Colonic mucosa (tissue), 4 donors: Measurements from ENCODE around the gene NEAT1. TPM values are rescaled to one million over a fixed set of nuclear protein-coding genes. Genes with fewer than 3 reads are reported as not detected.

Experiments
- DNase-seq: peaks from one replicate; pipeline ENCODE4 v3.0.0-alpha.2; 2020
- H3K27ac ChIP-seq: fragments of 200-600 bp; one replicate; pipeline ENCODE4 v1.8.0; 2021
- H3K27me3 ChIP-seq: fragments of 200-600 bp; one replicate; pipeline ENCODE4 v1.8.0; 2021
- H3K36me3 ChIP-seq: fragments of 200-600 bp; one replicate; pipeline ENCODE4 v1.8.0; 2021
- H3K4me1 ChIP-seq: fragments of 200-600 bp; one replicate; pipeline ENCODE4 v1.8.0; 2021; ENCODE audit warnings: mild to moderate bottlenecking
- H3K4me3 ChIP-seq: fragments of 200-600 bp; one replicate; pipeline ENCODE4 v1.8.0; 2021
- H3K9ac ChIP-seq, 2 donors: one replicate each; pipeline ENCODE4 v1.7.0; 2013; ENCODE audit warnings: control low read depth in 2 of 2, low read depth in 2 of 2, low read length in 2 of 2
- H3K9me3 ChIP-seq: fragments of 200-600 bp; one replicate; pipeline ENCODE4 v1.8.0; 2021
- intact Hi-C: fragments of 100-400 bp; cut with DNase I; formaldehyde crosslinking; loops from one replicate; pipeline ENCODE4 v1.14.1; 2022
- total RNA-seq, 2 donors: library from RNA; stranded (reverse); fragmentation: NEBNext Ultra II Directional in 1 of 2; extraction: Animal tissue kit (Norgen Biotek cat#: 25700) in 1 of 2; gene quantifications; one replicate each; pipeline ENCODE4 v1.2.1, GENCODE V29; 2021
- TF ChIP-seq, protein P1 (sequence below): fragments of 200-600 bp; IDR thresholded peaks from one replicate; pipeline ENCODE4 v1.8.0; 2022; ENCODE audit warnings: antibody characterized with exemption, mild to moderate bottlenecking
- donor health status: healthy.
- donor health status: DM: no; HTN: no; CAD: no.
- donor health status: DM: no; HTN: no; CAD: no.

Gene NEAT1
- total RNA-seq, 2 donors from 2014 or later = 269 to 502 TPM

DNA sequence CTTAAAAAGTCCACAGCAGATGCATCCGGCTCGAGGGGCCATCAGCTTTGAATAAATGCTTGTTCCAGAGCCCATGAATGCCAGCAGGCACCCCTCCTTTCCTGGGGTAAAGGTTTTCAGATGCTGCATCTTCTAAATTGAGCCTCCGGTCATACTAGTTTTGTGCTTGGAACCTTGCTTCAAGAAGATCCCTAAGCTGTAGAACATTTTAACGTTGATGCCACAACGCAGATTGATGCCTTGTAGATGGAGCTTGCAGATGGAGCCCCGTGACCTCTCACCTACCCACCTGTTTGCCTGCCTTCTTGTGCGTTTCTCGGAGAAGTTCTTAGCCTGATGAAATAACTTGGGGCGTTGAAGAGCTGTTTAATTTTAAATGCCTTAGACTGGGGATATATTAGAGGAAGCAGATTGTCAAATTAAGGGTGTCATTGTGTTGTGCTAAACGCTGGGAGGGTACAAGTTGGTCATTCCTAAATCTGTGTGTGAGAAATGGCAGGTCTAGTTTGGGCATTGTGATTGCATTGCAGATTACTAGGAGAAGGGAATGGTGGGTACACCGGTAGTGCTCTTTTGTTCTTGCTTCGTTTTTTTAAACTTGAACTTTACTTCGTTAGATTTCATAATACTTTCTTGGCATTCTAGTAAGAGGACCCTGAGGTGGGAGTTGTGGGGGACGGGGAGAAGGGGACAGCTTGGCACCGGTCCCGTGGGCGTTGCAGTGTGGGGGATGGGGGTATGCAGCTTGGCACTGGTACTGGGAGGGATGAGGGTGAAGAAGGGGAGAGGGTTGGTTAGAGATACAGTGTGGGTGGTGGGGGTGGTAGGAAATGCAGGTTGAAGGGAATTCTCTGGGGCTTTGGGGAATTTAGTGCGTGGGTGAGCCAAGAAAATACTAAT is 1.9 kb downstream of the NEAT1 start:
- Histone ChIP-seq H3K27me3 (no peaks in the 10 kb centered on the region), H3K36me3 (no peaks in the 10 kb centered on the region), H3K4me3 (peak overlapping the region; percentile 72), H3K9me3 (no peaks in the 10 kb centered on the region), H3K4me1 (peaks cover under 1% of the 10 kb centered on the region), H3K9ac (peak overlapping the region; percentile 100), H3K27ac (peak overlapping the region; percentile 100)
- TF ChIP-seq, protein P1, sequence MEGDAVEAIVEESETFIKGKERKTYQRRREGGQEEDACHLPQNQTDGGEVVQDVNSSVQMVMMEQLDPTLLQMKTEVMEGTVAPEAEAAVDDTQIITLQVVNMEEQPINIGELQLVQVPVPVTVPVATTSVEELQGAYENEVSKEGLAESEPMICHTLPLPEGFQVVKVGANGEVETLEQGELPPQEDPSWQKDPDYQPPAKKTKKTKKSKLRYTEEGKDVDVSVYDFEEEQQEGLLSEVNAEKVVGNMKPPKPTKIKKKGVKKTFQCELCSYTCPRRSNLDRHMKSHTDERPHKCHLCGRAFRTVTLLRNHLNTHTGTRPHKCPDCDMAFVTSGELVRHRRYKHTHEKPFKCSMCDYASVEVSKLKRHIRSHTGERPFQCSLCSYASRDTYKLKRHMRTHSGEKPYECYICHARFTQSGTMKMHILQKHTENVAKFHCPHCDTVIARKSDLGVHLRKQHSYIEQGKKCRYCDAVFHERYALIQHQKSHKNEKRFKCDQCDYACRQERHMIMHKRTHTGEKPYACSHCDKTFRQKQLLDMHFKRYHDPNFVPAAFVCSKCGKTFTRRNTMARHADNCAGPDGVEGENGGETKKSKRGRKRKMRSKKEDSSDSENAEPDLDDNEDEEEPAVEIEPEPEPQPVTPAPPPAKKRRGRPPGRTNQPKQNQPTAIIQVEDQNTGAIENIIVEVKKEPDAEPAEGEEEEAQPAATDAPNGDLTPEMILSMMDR = no peak
- peak; percentile 70 for DNase-seq
- intact Hi-C loops = no loop called here

DNA sequence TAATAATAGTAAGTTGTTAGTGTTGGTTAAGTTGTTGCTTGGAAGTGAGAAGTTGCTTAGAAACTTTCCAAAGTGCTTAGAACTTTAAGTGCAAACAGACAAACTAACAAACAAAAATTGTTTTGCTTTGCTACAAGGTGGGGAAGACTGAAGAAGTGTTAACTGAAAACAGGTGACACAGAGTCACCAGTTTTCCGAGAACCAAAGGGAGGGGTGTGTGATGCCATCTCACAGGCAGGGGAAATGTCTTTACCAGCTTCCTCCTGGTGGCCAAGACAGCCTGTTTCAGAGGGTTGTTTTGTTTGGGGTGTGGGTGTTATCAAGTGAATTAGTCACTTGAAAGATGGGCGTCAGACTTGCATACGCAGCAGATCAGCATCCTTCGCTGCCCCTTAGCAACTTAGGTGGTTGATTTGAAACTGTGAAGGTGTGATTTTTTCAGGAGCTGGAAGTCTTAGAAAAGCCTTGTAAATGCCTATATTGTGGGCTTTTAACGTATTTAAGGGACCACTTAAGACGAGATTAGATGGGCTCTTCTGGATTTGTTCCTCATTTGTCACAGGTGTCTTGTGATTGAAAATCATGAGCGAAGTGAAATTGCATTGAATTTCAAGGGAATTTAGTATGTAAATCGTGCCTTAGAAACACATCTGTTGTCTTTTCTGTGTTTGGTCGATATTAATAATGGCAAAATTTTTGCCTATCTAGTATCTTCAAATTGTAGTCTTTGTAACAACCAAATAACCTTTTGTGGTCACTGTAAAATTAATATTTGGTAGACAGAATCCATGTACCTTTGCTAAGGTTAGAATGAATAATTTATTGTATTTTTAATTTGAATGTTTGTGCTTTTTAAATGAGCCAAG is 2.7 kb downstream of the NEAT1 start:
- intact Hi-C loops = no loop called here
- TF ChIP-seq, protein P1 = no peak
- no peaks in the 10 kb centered on the region for H3K9me3 ChIP-seq
- H3K4me1 ChIP-seq = no peaks in the 10 kb centered on the region
- peak overlapping the region; percentile 72 for H3K4me3 ChIP-seq
- H3K27ac ChIP-seq = peak overlapping the region; percentile 100
- no peaks in the 10 kb centered on the region for H3K36me3 ChIP-seq
- DNase-seq = peak; percentile 73
- no peaks in the 10 kb centered on the region for H3K27me3 ChIP-seq
- peak overlapping the region; percentile 100 for H3K9ac ChIP-seq

DNA sequence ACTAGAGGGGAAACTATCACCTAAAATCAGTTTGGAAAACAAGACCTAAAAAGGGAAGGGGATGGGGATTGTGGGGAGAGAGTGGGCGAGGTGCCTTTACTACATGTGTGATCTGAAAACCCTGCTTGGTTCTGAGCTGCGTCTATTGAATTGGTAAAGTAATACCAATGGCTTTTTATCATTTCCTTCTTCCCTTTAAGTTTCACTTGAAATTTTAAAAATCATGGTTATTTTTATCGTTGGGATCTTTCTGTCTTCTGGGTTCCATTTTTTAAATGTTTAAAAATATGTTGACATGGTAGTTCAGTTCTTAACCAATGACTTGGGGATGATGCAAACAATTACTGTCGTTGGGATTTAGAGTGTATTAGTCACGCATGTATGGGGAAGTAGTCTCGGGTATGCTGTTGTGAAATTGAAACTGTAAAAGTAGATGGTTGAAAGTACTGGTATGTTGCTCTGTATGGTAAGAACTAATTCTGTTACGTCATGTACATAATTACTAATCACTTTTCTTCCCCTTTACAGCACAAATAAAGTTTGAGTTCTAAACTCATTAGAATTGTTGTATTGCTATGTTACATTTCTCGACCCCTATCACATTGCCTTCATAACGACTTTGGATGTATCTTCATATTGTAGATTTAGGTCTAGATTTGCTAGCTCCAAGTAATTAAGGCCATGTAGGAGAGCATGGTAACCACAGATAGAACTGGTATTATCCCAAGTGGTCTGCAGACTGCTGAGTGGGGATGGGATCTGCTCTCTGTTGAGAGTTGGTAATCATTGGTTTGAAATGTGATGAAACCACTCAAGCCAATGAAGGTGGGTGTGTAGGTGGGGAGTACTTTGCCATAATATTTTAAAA is 3.6 kb downstream of the NEAT1 start:
- no peaks in the 10 kb centered on the region for H3K4me1 ChIP-seq
- intact Hi-C loops = no loop called here
- TF ChIP-seq, protein P1 = no peak
- peak overlapping the region; percentile 100 for H3K27ac ChIP-seq
- H3K36me3 ChIP-seq = no peaks in the 10 kb centered on the region
- H3K4me3 ChIP-seq = peak overlapping the region; percentile 72
- no peak for DNase-seq
- no peaks in the 10 kb centered on the region for H3K9me3 ChIP-seq
- H3K9ac ChIP-seq = peak overlapping the region; percentile 100
- H3K27me3 ChIP-seq = no peaks in the 10 kb centered on the region

DNA sequence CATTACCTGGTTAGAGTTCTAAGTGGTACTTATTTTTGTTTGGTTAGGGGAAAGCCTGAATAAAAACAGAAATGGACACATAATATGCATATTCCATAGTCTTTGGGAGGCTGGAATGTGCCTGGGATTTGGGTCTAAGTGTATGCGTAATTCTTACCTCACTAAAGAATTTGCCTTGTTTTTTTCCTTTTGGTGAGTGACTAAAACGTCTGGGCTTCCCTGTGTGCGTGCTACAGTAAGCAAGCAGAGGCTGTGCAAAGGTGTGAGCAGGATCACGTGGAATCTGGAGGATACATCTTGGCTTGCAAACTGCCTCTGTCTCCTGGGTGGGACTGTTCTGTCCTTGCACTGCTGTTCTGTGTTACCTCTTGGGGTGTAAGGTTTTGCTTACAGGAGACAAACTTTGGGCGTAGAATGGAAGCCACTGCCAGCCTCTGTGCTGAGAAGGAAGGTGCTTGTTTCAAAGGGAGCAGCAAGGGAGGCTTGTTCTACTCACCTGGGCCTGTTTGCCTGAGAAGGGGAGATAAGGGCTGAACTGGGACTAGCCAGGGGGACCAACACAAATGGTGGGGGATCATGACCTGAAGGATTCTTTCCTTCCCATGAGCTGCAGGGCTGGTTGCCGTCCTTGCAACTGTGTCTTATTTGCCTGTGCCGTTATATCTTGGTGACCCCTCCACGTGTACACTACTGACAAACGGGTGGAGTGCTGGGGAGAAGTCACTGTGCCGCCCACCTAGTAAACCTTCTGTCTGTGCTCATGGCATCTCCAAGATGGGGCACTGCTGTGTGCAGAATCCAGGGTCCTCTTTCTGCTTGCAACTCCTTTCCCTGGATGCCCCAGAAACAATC is 4.5 kb downstream of the NEAT1 start:
- no peaks in the 10 kb centered on the region for H3K9me3 ChIP-seq
- H3K9ac ChIP-seq = peak overlapping the region; percentile 80 to 100
- DNase-seq = peak; percentile 70
- H3K27ac ChIP-seq = peak overlapping the region; percentile 100
- intact Hi-C loops = no loop called here
- TF ChIP-seq, protein P1 = no peak
- no peaks in the 10 kb centered on the region for H3K27me3 ChIP-seq
- peak overlapping the region; percentile 72 for H3K4me3 ChIP-seq
- H3K4me1 ChIP-seq = peaks cover 1% of the 10 kb centered on the region
- no peaks in the 10 kb centered on the region for H3K36me3 ChIP-seq
